DMS153 treated with DMSO at 0.1 percent for 48 hours (cell line): ENCODE data around the gene NAP1L4.

ENCODE experiments used
- DNase-seq: peaks from one replicate; lab custom pipeline; 2025; ENCODE audit not compliant: unreplicated experiment; lab: John Stamatoyannopoulos, UW

The NAP1L4 gene

GRCh38 chr11:2924821-2925675 is 67.1 kb downstream of the NAP1L4 start:
- DNase-seq: no peak

- DNase-seq: no peak
Observed at GRCh38 chr11:2924381-2924780, 67.7 kb downstream of the NAP1L4 start.

- DNase-seq: no peak
Observed at GRCh38 chr11:2923446-2924375, 68.4 kb downstream of the NAP1L4 start.

GRCh38 chr11:2922655-2923054 is 69.5 kb downstream of the NAP1L4 start:
- DNase-seq: no peak

GRCh38 chr11:2921742-2922493 is 70.2 kb downstream of the NAP1L4 start:
- no peak for DNase-seq

- DNase-seq: no peak
Observed at GRCh38 chr11:2921261-2921660, 70.9 kb downstream of the NAP1L4 start.

- no peak for DNase-seq
Observed at GRCh38 chr11:2920343-2920742, 71.8 kb downstream of the NAP1L4 start.

- no peak for DNase-seq
Observed at GRCh38 chr11:2919837-2920236, 72.3 kb downstream of the NAP1L4 start.

GRCh38 chr11:2919188-2919587 is 72.9 kb downstream of the NAP1L4 start:
- DNase-seq: no peak

- DNase-seq: no peak
Observed at GRCh38 chr11:2917842-2918490, 74.2 kb downstream of the NAP1L4 start.

GRCh38 chr11:2916892-2917645 is 75.1 kb downstream of the NAP1L4 start:
- no peak for DNase-seq

GRCh38 chr11:2916114-2916891 is 75.8 kb downstream of the NAP1L4 start:
- DNase-seq: no peak

- no peak for DNase-seq
Observed at GRCh38 chr11:2915473-2915872, 76.7 kb downstream of the NAP1L4 start.

- DNase-seq: peak; percentile 36
Observed at GRCh38 chr11:2914455-2915195, 77.5 kb downstream of the NAP1L4 start.

GRCh38 chr11:2913776-2914175 is 78.4 kb downstream of the NAP1L4 start:
- DNase-seq: peak; percentile 13

- no peak for DNase-seq
Observed at GRCh38 chr11:2913019-2913431, 79.1 kb downstream of the NAP1L4 start.

- no peak for DNase-seq
Observed at GRCh38 chr11:2912498-2912897, 79.6 kb downstream of the NAP1L4 start.

- DNase-seq: no peak
Observed at GRCh38 chr11:2911785-2912391, 80.2 kb downstream of the NAP1L4 start.
